SJSA1 (cell line): Measurements from ENCODE around the gene SDCBP2. TPM values are rescaled to one million over a fixed set of nuclear protein-coding genes. Genes with fewer than 3 reads are reported as not detected.

ENCODE experiments used
- DNase-seq, 2 experiments: peaks; one replicate each; pipeline ENCODE4 v3.0.0-alpha.2; 2015 to 2020; ENCODE audit warnings: low spot score in 2 of 2, low read depth in 1 of 2
- H3K27ac ChIP-seq: fragments of 250-450 bp; sonication (Bioruptor Pico); 2 replicates; pipeline ENCODE4 v1.5.1; 2020; ENCODE audit warnings: mild to moderate bottlenecking, moderate library complexity
- H3K27me3 ChIP-seq: fragments of 250-450 bp; sonication (Bioruptor Pico); replicated peaks from 2 replicates; pipeline ENCODE4 v1.5.1; 2020; ENCODE audit warnings: mild to moderate bottlenecking, moderate library complexity
- H3K36me3 ChIP-seq: fragments of 250-450 bp; sonication (Bioruptor Pico); 2 replicates; pipeline ENCODE4 v1.5.1; 2020; ENCODE audit warnings: mild to moderate bottlenecking
- H3K4me1 ChIP-seq: fragments of 250-450 bp; sonication (Bioruptor Pico); replicated peaks from 2 replicates; pipeline ENCODE4 v1.6.1; 2021; ENCODE audit warnings: mild to moderate bottlenecking
- H3K4me3 ChIP-seq: fragments of 250-450 bp; sonication (Bioruptor Pico); 2 replicates; pipeline ENCODE4 v1.5.1; 2020; ENCODE audit warnings: mild to moderate bottlenecking
- H3K9me3 ChIP-seq: fragments of 250-450 bp; sonication (Bioruptor Pico); replicated peaks from 2 replicates; pipeline ENCODE4 v1.5.1; 2020; ENCODE audit warnings: mild to moderate bottlenecking
- total RNA-seq: library from RNA; depleted of rRNA; stranded (reverse); fragments of >200 nt; shearing (Covaris generic); gene quantifications from 2 replicates; pipeline ENCODE4 v1.2.3, GENCODE V29; 2014

SDCBP2 gene
- total RNA-seq, 1 experiment from 2014 or later: 1.2 TPM

- Histone ChIP-seq H3K27ac (no peak overlapping the region), H3K4me1 (peaks cover 15% of the 10 kb centered on the region), H3K27me3 (no peaks in the 10 kb centered on the region)
Observed at GRCh38 chr20:1282966-1283365, 46.0 kb downstream of the SDCBP2 start.

GRCh38 chr20:1281279-1282057 is 47.5 kb downstream of the SDCBP2 start:
- H3K4me3 ChIP-seq: no peak overlapping the region
- no peaks in the 10 kb centered on the region for H3K36me3 ChIP-seq
- peaks cover 15% of the 10 kb centered on the region for H3K4me1 ChIP-seq
- H3K27me3 ChIP-seq: no peaks in the 10 kb centered on the region
- peak in 1 of 2 experiments; percentile 15 for DNase-seq
- no peak overlapping the region for H3K27ac ChIP-seq
- H3K9me3 ChIP-seq: no peaks in the 10 kb centered on the region

More at GRCh38 chr20:1282966-1283365, 46.0 kb downstream of the SDCBP2 start:
- no peak overlapping the region for H3K4me3 ChIP-seq
- H3K36me3 ChIP-seq: no peaks in the 10 kb centered on the region
- no peaks in the 10 kb centered on the region for H3K9me3 ChIP-seq
- DNase-seq: peak in 1 of 2 experiments; percentile 16

GRCh38 chr20:1280195-1281102 is 48.5 kb downstream of the SDCBP2 start:
- Histone ChIP-seq H3K9me3 (no peaks in the 10 kb centered on the region), H3K36me3 (no peaks in the 10 kb centered on the region), H3K4me3 (no peak overlapping the region), H3K27me3 (no peaks in the 10 kb centered on the region), H3K27ac (no peak overlapping the region), H3K4me1 (peaks cover 15% of the 10 kb centered on the region)
- DNase-seq: peak in 1 of 2 experiments; percentile 34

GRCh38 chr20:1278993-1279392 is 49.9 kb downstream of the SDCBP2 start:
- H3K36me3 ChIP-seq: no peaks in the 10 kb centered on the region
- no peaks in the 10 kb centered on the region for H3K27me3 ChIP-seq
- no peak overlapping the region for H3K27ac ChIP-seq
- H3K4me3 ChIP-seq: no peak overlapping the region
- H3K4me1 ChIP-seq: peaks cover 9% of the 10 kb centered on the region
- DNase-seq: no peak
- no peaks in the 10 kb centered on the region for H3K9me3 ChIP-seq

GRCh38 chr20:1277529-1278322 is 51.2 kb downstream of the SDCBP2 start:
- Histone ChIP-seq H3K4me1 (peaks cover 5% of the 10 kb centered on the region), H3K4me3 (no peak overlapping the region), H3K36me3 (peaks cover 2% of the 10 kb centered on the region; the same call in 1 of the 2 replicates), H3K27ac (no peak overlapping the region), H3K9me3 (no peaks in the 10 kb centered on the region), H3K27me3 (no peaks in the 10 kb centered on the region)
- DNase-seq: no peak

- Histone ChIP-seq H3K9me3 (no peaks in the 10 kb centered on the region), H3K4me1 (peaks cover 5% of the 10 kb centered on the region), H3K4me3 (no peak overlapping the region), H3K27me3 (no peaks in the 10 kb centered on the region), H3K27ac (no peak overlapping the region), H3K36me3 (peaks cover 2% of the 10 kb centered on the region; the same call in 1 of the 2 replicates)
- no peak for DNase-seq
Observed at GRCh38 chr20:1275919-1276318, 53.0 kb downstream of the SDCBP2 start.

GRCh38 chr20:1274485-1275311 is 54.2 kb downstream of the SDCBP2 start:
- Histone ChIP-seq H3K27ac (no peak overlapping the region), H3K36me3 (peaks cover 2% of the 10 kb centered on the region; the same call in 1 of the 2 replicates), H3K27me3 (no peaks in the 10 kb centered on the region), H3K4me3 (no peak overlapping the region), H3K9me3 (no peaks in the 10 kb centered on the region), H3K4me1 (no peaks in the 10 kb centered on the region)
- DNase-seq: no peak

- Histone ChIP-seq H3K27me3 (no peaks in the 10 kb centered on the region), H3K9me3 (no peaks in the 10 kb centered on the region), H3K4me3 (no peak overlapping the region), H3K4me1 (no peaks in the 10 kb centered on the region), H3K27ac (no peak overlapping the region), H3K36me3 (peaks cover 2% of the 10 kb centered on the region; the same call in 1 of the 2 replicates)
- no peak for DNase-seq
Observed at GRCh38 chr20:1273366-1273765, 55.6 kb downstream of the SDCBP2 start.

- no peaks in the 10 kb centered on the region for H3K9me3 ChIP-seq
- no peaks in the 10 kb centered on the region for H3K27me3 ChIP-seq
- no peak for DNase-seq
- H3K4me1 ChIP-seq: no peaks in the 10 kb centered on the region
- peaks cover 2% of the 10 kb centered on the region; the same call in 1 of the 2 replicates for H3K36me3 ChIP-seq
- no peak overlapping the region for H3K4me3 ChIP-seq
- no peak overlapping the region for H3K27ac ChIP-seq
Observed at GRCh38 chr20:1272368-1273100, 56.4 kb downstream of the SDCBP2 start.

- Histone ChIP-seq H3K27ac (no peak overlapping the region), H3K27me3 (no peaks in the 10 kb centered on the region), H3K36me3 (peaks cover 2% of the 10 kb centered on the region; the same call in 1 of the 2 replicates), H3K4me1 (peaks cover 7% of the 10 kb centered on the region), H3K4me3 (no peak overlapping the region), H3K9me3 (no peaks in the 10 kb centered on the region)
- DNase-seq: no peak
Observed at GRCh38 chr20:1269850-1270249, 59.1 kb downstream of the SDCBP2 start.

GRCh38 chr20:1269235-1269634 is 59.7 kb downstream of the SDCBP2 start:
- Histone ChIP-seq H3K9me3 (no peaks in the 10 kb centered on the region), H3K36me3 (peaks cover 2% of the 10 kb centered on the region; the same call in 1 of the 2 replicates), H3K4me1 (peaks cover 7% of the 10 kb centered on the region), H3K4me3 (no peak overlapping the region), H3K27me3 (no peaks in the 10 kb centered on the region), H3K27ac (no peak overlapping the region)
- no peak for DNase-seq

- no peak overlapping the region for H3K27ac ChIP-seq
- no peaks in the 10 kb centered on the region for H3K36me3 ChIP-seq
- H3K4me3 ChIP-seq: no peak overlapping the region
- H3K27me3 ChIP-seq: no peaks in the 10 kb centered on the region
- H3K4me1 ChIP-seq: peaks cover 7% of the 10 kb centered on the region
- H3K9me3 ChIP-seq: no peaks in the 10 kb centered on the region
- DNase-seq: no peak
Observed at GRCh38 chr20:1267809-1268374, 61.0 kb downstream of the SDCBP2 start.
